HG03060 (cell line): ENCODE results near the gene SCN8A.

ENCODE experiments used
- ATAC-seq: cut with Tn5 transposase; IDR thresholded peaks from one replicate; pipeline ENCODE4 v1.9.1; 2021; ENCODE audit warnings: low read depth, moderate number of reproducible peaks; ENCODE audit not compliant: unreplicated experiment

The SCN8A gene

DNA sequence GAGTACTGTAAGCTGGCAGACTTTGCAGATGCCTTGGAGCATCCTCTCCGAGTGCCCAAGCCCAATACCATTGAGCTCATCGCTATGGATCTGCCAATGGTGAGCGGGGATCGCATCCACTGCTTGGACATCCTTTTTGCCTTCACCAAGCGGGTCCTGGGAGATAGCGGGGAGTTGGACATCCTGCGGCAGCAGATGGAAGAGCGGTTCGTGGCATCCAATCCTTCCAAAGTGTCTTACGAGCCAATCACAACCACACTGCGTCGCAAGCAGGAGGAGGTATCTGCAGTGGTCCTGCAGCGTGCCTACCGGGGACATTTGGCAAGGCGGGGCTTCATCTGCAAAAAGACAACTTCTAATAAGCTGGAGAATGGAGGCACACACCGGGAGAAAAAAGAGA lies 215.9 kb downstream of the SCN8A start:
- no peak for ATAC-seq

DNA sequence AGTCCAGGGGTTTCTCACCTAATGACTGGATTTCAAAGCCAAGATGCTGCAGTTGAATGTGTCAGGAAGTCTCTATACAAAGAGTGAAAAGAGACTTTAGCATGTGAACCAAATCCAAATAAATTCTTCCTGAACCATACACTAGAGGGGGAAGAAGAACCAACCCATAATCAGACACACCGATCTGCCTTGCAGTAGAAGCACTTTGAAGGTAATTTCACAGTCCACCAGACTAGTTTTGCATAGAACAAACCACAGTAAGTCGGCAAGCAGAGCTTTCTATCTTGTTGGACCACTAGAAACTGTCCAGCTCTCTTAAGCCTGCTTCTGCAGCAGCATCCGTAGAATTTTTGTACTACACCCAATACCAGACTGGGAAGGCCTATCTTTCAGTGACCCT lies 218.2 kb downstream of the SCN8A start:
- no peak for ATAC-seq

DNA sequence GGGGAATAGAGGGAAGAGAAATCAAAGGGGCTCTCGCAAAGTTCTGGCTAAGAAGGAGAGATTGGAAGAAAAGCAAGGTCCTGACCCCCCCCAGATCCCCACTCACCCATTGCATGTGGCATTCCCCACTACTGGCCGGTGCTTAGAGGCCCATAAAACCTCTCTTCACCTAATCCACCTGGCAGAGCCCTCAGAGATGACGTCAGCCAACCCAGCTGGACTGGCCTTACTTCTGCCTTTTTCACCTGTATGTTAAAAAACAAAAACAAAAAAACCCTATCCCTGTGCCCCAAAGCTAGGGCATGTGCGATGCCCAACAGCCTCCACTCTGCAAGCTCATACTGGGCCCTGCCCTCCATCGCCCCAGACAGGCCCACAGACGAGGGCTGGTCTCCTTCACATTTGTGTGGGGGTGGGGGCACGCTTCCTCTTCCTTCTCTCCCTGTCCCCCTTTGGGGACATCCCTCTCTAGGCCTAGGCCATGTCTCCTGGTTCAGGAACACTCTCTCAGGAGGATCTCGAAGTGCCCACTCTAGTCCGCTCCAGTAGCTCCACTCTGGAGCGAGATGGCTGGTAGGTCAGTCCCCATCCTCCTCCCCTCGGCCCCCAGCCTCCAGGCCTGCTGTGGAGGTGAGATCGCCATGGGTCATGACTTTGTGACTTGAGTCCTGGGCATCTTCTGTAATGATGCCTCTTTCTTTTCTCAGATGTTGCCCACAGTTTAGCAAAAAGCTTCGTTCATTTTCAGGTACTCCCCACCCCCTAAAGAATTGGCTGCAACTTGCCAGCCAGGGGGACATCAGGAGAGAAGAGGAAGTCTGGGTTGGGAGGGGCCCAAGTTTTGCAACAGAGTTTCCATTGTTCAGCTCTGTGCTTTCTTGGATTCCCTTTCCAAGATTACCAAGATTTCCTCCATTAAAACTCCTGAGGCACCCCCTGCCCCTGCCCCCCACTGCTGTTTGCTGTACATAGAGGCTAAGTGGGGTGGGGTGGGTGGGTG lies 220.5 kb downstream of the SCN8A start:
- no peak for ATAC-seq

DNA sequence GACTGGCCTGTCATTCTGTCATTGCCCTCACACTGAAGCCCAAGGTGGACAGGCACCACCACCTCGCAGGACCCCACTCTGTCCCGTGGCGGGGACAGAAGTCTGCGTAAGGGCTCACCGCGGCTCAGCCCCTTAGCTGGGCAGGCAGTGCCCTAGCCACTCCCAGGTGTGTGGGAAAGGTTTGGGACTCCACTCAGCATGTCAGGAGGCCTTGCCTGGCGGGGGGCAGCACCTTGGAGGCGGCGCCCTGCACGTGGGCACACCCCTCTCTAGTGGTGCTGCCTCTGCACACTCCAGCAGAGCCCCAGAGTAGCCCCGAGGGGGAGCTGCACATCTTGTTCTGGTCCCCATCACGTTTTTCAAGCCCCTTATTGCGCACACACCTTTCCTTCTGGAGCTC lies 221.8 kb downstream of the SCN8A start:
- ATAC-seq, result no peak

DNA sequence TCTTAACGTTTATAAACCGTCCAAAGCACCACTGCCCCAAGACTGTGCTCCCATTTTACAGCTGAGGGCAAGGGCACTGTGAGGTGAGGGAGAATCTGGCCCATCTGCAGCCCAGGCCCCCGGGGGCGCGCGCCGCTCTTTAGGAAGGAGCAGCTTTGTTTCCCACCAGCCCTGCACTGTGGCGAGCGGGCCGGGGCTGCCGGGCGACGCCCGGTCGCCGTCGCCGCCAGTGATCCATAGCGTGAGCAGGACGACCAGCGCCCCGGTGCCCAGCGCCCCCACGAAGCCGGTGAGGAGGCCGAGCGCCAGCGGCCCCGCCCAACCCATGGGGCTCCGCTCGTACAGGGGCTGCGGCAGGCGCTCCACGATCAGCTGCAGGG lies 222.9 kb downstream of the SCN8A start:
- ATAC-seq, result no peak

DNA sequence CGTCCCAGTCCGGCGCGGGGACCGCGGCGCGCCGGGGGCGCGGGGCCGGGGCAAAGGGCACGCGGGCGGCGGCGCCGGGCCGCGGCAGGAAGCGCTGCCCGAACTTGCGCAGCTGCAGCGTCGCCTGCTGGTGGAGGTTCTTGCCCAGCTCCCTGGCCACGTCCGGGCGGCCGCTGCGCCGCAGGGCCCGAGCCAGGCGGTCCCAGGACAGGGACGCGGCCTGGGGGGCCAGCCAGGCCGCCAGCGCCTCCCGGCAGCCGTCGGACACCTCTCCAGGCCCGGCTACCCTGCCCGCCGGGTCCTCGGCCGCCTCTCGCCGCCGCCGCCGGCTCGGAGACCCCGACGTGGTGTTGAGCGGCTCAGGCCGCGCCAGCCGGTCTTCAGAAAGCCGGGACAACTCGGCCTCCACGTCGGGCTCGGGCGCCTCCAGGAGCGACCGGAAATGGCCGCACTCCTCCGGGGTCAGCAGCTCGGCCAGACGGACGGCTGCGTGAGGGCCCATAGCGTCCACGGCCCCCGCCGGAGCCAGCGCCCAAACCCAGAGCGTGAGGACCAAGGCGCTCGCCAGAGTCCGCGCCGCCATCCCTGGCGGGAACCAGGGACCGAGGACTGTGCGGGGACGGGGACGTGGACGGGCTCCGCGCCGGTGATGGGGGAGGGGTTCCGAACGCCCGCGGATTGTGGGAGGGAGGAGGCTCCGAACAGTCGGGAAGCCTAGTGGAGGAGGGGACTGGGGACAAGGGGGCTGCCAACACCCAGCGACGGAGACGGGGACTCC lies 223.5 kb downstream of the SCN8A start:
- no peak for ATAC-seq

DNA sequence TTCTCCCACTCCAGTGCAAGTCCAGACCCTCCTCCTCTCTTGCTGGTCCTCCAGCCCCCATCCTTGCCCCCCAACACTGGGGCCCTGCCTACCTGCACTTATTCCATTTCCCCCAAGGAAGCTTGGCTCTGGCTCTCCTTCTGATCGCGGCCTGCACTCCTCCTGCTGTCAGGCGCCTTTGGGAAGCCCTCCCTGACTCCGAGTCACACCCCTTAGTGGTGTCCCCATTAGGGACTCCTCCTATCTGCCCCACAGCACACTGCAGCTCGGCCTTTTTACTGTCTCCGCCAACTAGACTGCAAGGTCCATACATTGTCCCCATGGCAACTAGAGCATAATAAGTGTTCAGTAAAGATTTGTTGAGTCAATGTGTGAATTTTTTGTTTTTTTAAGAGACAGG lies 224.5 kb downstream of the SCN8A start:
- no peak for ATAC-seq

DNA sequence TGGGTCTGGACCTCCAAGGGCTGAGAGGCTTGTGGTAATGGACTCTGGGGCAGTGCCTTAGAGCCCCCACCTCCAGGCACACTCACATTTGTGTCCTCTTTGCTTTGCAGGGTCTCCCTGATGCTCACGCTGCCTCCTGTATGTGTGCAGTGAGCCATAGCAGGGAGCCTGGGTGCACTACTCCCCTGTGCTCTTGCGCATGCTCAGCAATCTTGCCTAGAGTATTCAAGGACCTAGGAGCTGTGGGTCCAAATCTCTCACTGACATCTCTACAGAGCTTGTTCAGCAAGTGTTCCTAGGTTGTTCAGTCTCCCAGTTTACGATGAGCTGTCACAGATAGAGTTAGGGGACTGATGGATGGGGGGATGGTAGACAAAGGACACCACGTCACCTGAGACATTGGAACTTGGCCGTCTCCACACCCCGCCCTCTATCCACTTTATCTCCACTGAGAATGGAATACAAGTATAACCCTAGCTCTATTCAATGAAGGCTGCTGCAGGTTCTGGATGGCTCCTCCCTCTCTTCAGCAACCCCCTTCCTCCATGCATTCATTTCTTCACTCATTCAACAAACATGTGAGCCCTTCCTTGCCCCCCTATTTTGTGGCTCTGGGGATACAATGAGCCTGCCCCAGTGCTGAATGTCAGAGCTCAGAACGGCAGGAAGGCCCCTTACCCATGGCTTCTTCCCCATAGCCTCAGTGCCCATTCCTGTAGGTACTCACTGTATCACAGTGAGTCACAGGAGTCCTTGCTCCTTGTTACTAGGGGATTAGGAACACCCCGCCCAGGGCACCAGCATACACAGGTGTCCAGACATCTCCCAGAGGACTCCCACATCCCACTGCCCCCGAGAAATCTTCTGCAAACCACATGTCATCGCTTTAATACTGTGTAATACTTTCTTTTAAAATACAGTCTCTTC lies 226.3 kb downstream of the SCN8A start:
- no peak for ATAC-seq

DNA sequence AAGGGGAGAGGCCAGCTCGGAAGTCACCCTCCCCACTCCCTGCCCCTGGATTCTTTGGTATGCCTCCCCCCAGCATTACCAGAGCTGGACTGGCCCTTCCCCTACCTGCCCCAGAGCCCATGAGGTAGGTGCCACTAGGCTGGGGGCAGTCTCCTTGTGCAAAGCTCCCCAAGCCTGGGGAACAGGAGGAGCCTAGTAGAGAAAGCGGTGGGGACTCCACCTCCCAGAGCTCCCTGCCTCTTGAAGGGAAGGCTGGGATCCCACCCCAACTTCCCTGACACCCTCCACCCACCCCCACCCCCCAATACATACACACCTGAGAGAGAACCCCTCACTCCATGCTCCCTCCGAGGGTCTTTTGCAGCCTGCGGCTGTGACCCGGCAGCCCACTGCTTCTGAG lies 227.1 kb downstream of the SCN8A start:
- ATAC-seq, result no peak

DNA sequence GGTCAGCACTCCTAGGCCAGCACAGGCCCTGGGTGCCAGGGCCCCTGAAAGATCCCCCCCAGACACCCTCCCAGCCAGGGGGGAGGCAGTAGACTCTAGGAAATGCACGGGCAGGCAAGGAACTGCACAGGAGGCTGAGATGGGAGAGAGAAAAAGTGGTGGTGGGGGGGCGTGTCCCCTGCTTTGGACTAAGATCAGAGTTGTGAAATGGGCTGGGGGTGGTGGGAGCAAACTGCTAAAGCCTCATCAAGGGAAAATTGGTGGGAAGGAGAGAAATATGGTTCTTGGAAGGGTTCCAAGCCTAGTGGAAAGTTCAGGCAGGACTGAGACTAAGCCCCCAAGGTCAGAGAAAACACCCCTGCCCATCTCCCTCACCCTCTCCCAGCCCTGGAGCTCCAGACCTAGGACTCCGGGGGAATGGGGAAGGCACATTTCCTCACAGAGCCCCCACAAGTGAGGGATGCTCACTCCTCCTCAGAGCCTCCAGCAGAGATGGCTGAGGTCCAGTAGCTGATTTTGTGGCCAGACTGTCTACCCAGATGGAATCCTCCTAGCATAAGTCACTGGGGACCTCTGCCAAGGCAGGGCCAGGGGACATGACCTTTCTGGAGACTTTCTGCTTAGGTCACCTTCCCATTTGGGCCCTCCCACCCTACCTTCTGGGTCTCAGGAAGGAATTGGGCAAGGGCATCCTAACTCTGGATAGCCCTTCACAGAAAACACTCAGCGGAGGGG lies 227.7 kb downstream of the SCN8A start:
- ATAC-seq, result no peak

DNA sequence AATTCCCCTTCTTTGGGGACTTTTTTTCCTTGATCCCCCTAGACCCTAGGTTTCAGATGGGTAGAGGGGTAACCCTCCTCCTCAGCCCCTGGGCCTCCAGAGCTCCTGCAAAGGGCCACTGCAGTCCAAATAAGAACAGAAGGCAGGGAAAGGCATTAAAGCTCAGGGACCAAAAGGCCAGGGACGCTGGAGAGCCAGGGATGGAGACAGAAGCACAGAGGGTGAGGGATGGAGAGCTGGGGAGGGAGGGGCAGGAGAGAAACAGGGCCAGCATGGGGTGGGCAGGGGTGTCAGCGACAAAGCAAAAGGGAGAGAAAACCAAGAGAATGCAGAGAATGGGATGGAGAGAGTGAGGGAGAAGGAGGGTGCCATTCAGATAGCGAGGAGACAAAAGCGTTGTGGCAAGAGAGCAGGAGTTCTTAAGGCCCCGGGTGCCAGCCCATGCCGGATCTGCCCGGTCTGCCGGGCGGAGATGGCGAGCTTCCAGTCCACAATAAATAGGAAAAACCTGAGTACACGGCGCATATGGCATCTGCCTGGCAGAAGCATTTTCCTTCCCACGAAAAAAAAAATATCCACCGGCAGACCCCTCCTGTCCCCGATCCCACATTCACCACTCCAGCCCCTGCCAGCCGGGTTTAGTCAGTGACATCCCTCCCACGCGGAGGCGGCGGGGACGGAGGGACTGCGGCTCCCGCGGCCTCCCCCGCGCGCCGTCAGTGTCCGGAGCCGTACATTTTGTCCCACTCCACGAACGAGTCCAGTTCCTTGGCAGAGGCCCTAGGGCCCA lies 228.9 kb downstream of the SCN8A start:
- no peak for ATAC-seq

DNA sequence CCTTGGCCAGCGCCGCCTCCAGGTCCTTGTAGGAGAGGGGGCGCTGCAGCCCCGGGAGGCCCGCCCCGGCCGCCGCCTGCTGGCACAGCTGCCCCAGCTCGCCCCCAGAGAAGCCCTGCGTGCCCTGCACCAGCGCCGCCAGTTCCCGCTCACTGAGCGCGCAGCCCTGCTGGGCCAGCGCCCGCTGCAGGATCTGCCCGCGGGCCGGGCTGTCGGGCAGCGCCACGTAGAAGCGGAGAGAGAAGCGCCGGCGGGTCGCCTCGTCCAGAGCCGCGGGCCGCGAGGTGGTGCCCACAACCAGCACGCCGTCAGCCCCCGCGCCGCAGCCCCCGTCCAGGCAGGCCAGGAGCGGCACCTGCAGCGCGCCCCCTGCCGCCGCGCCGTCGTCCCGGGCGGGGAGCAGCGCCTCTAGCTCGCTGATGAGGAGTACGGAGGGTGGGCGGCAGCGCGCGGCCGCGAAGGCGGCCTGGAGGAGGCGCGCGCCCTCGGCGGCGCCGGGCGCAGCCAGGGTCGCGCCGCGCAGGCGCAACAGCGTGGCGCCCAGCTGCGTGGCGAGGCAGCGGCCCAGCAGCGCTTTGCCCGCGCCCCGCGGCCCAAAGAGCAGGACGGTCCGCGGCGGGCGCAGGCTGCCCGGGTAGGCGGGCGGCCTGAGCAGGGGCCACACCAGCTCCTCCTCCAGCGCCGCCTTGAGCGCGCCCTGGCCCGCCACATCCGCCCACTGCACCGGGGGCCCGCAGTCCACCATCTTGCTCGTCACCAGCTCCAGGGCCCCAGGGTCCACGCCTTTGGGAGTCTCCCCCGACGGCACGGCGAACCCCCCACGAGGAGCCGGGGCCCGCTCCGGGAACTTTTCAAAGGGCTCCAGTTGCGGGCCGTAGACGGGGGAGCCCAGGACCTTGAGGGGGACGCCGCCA lies 229.8 kb downstream of the SCN8A start:
- ATAC-seq, result no peak

DNA sequence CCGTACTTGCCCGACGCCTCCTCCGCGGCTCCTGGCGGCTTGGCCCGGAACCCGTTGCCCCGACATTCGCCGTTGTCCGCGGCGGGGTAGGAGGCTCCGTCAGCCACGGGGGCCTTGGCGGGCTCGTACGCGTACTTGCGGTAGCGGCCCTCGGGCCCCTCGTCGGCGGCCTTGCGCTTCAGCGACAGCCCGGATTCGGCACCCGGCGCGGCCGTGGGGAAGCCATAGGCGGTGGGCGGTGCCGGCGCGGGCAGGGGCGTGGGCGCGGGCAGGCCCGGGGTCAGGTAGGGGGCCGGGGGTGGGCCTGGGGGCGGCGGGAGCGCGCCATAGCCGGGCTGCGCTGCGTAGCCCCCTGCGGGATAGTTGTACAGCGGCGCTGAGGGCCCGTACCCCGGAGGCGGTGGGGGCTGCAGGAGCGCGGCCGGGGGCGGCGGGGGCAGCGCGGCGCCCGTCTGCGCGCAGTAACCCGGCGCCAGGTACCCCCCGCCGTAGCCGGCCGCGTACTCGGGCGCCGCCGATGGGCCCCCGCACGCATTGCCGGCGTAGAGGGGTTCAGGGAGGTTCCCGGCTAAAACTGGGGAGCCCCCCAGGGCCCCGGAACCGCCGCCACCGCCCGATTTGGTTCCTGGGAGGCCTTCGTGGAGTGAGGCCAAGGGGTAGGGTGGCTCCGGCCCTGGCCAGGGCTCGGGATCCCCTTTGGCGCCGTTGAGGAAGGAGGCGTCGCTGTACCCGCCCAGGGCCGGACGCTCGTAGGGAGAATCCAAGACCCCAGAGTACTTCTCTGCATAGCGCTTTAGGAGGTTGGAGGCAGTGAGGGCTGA lies 230.6 kb downstream of the SCN8A start:
- ATAC-seq, result no peak

DNA sequence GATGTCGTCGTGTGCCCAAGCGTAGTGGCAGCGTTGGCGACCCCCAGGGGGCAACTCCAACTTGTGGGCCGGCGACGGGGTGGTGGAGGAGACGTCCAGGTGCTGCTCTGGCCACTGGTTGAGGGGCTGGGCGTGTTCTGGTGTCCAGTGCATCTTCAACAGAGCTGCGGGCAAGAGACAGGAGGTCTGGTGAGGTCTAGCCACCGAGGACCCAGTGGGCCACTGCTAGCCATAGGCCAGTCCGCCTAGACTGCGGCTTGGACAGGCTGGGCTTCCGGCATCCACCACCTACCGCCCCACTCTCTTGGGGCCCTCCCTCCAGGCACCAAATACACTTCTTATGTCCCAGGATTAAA lies 231.2 kb downstream of the SCN8A start:
- ATAC-seq, result no peak

DNA sequence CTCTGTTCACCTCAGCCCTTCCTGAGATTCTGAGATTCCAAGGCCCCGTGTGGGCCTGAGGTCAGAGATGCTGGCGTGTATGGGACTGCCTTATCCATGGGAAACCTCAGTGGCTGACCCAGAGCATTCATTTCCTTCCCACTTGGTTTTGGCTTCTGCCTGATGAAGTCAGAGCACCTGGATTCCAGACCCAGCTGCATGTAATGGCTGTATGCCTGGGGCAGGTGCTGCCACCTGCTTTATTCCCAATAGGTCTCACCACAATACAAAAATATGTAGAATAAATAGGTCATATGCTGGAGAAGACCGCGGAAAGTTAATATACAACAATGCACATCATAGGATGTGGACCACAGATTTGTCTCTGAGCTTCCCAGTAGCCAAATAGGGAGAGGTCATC lies 231.9 kb downstream of the SCN8A start:
- ATAC-seq, result no peak

DNA sequence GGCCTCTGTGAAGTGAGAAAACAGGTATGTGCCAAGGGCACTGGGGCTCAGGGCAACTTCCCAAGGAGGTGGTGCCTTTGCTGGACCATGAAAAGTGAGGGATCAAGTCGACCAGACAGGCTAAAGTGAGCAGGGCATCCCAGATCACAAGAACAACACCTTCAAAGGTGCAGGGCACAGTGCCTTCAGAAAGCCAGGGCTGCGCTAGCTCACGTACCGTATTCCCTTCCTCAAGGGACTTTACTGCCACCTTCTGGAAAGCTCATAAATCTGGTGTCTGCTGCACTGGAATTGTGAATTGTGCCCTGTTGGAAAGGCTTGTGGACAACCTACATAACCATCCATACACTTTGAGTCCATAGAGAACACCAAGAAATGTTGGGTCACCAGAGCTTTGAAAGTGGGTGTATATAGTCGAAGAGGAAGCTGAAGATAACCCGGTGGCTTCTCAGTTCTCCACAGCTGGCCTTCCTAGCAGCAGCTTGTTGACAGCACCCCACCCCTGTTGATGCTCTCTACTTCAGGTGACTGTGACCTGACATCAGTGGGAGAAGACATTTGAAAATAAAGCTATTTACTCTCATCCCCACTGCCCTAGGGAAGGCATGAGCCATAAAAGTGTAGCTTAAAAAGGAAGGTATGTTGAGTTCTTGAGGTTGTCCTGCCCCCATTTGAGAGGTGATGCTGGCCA lies 233.0 kb downstream of the SCN8A start:
- ATAC-seq, result no peak

DNA sequence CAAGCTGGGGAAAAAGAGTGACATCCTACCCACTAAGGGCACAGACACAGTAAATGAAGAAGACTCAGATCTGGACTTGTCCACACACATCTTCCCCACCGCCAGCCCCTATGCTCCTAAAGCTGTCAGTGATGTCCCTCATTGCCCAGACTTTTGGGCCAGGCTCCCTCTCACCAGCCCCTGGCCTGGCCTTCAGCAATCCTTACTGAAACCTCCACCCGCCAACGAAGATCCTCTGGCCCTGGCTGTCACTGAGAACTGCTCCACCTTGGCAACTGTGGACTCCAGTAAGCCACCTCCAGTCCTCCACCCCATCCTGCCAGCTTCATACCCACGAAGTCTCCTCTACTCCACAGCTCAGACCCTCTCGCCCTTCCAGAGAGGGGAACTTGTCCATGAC lies 234.2 kb downstream of the SCN8A start:
- no peak for ATAC-seq
